OCI-LY3 (cell line): ENCODE data around the gene ICE1.

ENCODE experiments used
- H2AFZ ChIP-seq: fragments of 200-600, 300-600 bp; shearing (Covaris generic); 2 replicates; pipeline ENCODE4 v1.6.0; 2014; ENCODE audit warnings: antibody characterized with exemption, low read depth, low read length
- H3K27ac ChIP-seq: fragments of 200-600, 300-600 bp; sonication (generic); 2 replicates; pipeline ENCODE4 v1.5.1; 2014; ENCODE audit warnings: mild to moderate bottlenecking, low read length, moderate library complexity, mixed read lengths
- H3K27me3 ChIP-seq: fragments of 200-600, 300-600 bp; sonication (generic); 2 replicates; pipeline ENCODE4 v1.6.1; 2014; ENCODE audit warnings: low read depth, low read length, mixed read lengths
- H3K36me3 ChIP-seq: fragments of 200-600, 300-600 bp; sonication (generic); replicated peaks from 2 replicates; pipeline ENCODE3; 2014; ENCODE audit warnings: low read depth, low read length, mixed read lengths
- H3K4me1 ChIP-seq: fragments of 300-600, 200-600 bp; sonication (generic); 2 replicates; pipeline ENCODE4 v1.6.1; 2014; ENCODE audit warnings: low read length, mixed read lengths
- H3K4me2 ChIP-seq: fragments of 200-600, 300-600 bp; sonication (generic); 2 replicates; pipeline ENCODE4 v1.6.1; 2014; ENCODE audit warnings: low read length, mixed read lengths
- H3K4me3 ChIP-seq: fragments of 300-600, 200-600 bp; sonication (generic); 2 replicates; pipeline ENCODE4 v1.5.1; 2014; ENCODE audit warnings: antibody characterized with exemption, mild to moderate bottlenecking, low read length, moderate library complexity
- H3K79me2 ChIP-seq: fragments of 300-600, 200-600 bp; shearing (Covaris generic); 2 replicates; pipeline ENCODE4 v1.6.1; 2014; ENCODE audit warnings: mild to moderate bottlenecking, low read length, mixed read lengths
- H3K9ac ChIP-seq: fragments of 300-600, 200-600 bp; shearing (Covaris generic); 2 replicates; pipeline ENCODE4 v1.6.0; 2014; ENCODE audit warnings: mild to moderate bottlenecking, low read length, moderate library complexity
- H3K9me3 ChIP-seq: fragments of 200-600, 300-600 bp; shearing (Covaris generic); 2 replicates; pipeline ENCODE4 v1.6.1; 2014; ENCODE audit warnings: low read length, mixed read lengths; ENCODE audit not compliant: insufficient read depth
- H4K20me1 ChIP-seq: fragments of 200-600, 300-600 bp; sonication (generic); 2 replicates; pipeline ENCODE4 v1.6.1; 2016; ENCODE audit warnings: low read length, mixed read lengths; ENCODE audit not compliant: insufficient read depth
- CTCF ChIP-seq: fragments of 200-600, 300-600 bp; sonication (generic); IDR thresholded peaks from 2 replicates; pipeline ENCODE4 v1.5.1; 2014; ENCODE audit warnings: antibody characterized with exemption, low read length, low read depth
- EZH2phosphoT487 ChIP-seq: fragments of 200-600 bp; shearing (Covaris generic); IDR thresholded peaks from 2 replicates; pipeline ENCODE4 v1.6.1; 2018; ENCODE audit warnings: antibody characterized with exemption, mixed run types, low read depth

ICE1 gene

GRCh38 chr5:5420251-5420650, 2.2 kb upstream of the ICE1 start:
- no peak for TF ChIP-seq CTCF
- no peak for TF ChIP-seq EZH2phosphoT487
- Histone ChIP-seq H3K9ac (no peak overlapping the region), H3K4me3 (no peak overlapping the region), H4K20me1 (peaks cover 5% of the 10 kb centered on the region; the same call in 1 of the 2 replicates), H3K27ac (no peak overlapping the region), H3K27me3 (no peaks in the 10 kb centered on the region), H3K4me1 (peaks cover 27% of the 10 kb centered on the region), H3K36me3 (peaks cover 1% of the 10 kb centered on the region), H3K9me3 (no peaks in the 10 kb centered on the region), H2AFZ (no peak overlapping the region), H3K79me2 (peaks cover 27% of the 10 kb centered on the region), H3K4me2 (no peak overlapping the region)

- peak overlapping the region; percentile 70 for H2AFZ ChIP-seq
- TF ChIP-seq EZH2phosphoT487 (no peak), CTCF (no peak)
- H3K4me3 ChIP-seq, result peak overlapping the region; percentile 100
- peaks cover 2% of the 10 kb centered on the region for H3K36me3 ChIP-seq
- peaks cover 27% of the 10 kb centered on the region for H3K4me1 ChIP-seq
- no peaks in the 10 kb centered on the region for H3K9me3 ChIP-seq
- H3K27ac ChIP-seq, result peak overlapping the region; percentile 88
- peak overlapping the region; percentile 89 for H3K9ac ChIP-seq
- H3K4me2 ChIP-seq, result peak overlapping the region; percentile 88
- H4K20me1 ChIP-seq, result peaks cover 5% of the 10 kb centered on the region; the same call in 1 of the 2 replicates
- H3K79me2 ChIP-seq, result peaks cover 38% of the 10 kb centered on the region
- no peaks in the 10 kb centered on the region for H3K27me3 ChIP-seq
These were observed 1.1 kb upstream of the ICE1 start for GRCh38 chr5:5421149-5421960.

GRCh38 chr5:5422819-5423515, 490 bp downstream of the ICE1 start:
- Histone ChIP-seq H4K20me1 (peaks cover 10% of the 10 kb centered on the region; the same call in 1 of the 2 replicates), H3K4me1 (peaks cover 27% of the 10 kb centered on the region)

More at GRCh38 chr5:5422819-5423515, 490 bp downstream of the ICE1 start:
- Histone ChIP-seq H3K9me3 (no peaks in the 10 kb centered on the region), H3K27me3 (no peaks in the 10 kb centered on the region), H2AFZ (no peak overlapping the region; the same call in 1 of the 2 replicates), H3K9ac (peak overlapping the region; percentile 89), H3K4me2 (peak overlapping the region; percentile 88), H3K27ac (peak overlapping the region; percentile 88; the same call in 1 of the 2 replicates), H3K79me2 (peaks cover 54% of the 10 kb centered on the region), H3K4me3 (peak overlapping the region; percentile 100), H3K36me3 (peaks cover 6% of the 10 kb centered on the region)
- no peak for TF ChIP-seq EZH2phosphoT487
- no peak for TF ChIP-seq CTCF
